Activated CD8-positive, alpha-beta memory T cell treated with anti-CD3 and anti-CD28 coated beads, Interleukin-2, amount 50 U/mL, for 4 hours (primary cell): ENCODE measurements around the gene KIF20B.
"Not testable (repeated sequence)": the region's sequence is repeated elsewhere in the genome, so short reads cannot be mapped to it uniquely, and the experiment has no call there.

Experiments used
- DNase-seq: peaks from one replicate; pipeline ENCODE4 v3.0.0-alpha.2; 2020

The KIF20B gene

GRCh38 chr10:89693176-89693575 lies 8.2 kb upstream of the KIF20B start:
- no peak for DNase-seq

DNA sequence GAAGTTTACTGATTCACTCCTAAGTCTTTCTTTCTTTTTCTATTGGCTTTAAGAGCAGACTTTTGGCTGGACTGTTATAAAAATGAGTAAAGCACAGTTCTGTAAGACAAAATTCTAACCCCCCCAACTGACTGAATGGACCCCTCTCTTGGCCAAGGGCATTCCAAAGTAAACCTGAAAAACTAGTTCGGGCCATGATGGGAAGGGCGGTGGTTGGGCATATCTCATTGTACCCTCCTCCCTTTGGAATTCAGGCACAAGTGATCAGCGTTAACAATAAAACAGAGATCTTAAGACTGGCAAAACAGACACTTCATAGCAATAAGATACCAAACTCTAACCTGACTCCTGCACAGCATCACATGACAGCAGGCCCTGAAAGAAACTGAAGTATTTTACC lies 6.1 kb upstream of the KIF20B start:
- DNase-seq = no peak

GRCh38 chr10:89697946-89698345 lies 3.4 kb upstream of the KIF20B start:
- no peak for DNase-seq

DNA sequence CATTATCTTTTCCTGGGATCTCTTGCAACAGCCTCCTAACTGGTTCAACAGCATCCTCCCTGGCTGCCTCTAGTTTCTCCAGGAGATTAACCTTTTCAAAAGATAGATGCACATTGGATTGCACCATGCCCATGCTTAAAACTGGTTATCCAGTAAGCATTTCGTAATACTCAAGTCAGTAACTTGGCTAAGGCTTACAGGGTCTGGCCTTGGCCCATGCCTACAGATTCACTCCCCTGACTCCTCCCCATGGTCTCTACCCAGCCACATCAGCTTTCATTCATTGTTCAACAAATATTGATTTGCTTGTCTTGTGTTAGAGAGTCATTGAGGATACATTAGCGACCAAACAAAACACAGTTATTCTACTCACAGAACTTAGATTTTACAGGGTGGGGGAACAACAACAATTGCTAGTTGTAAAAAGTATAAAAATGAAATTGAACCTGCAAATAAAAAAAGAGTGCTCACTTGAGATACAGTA lies 1.8 kb upstream of the KIF20B start:
- no peak for DNase-seq

DNA sequence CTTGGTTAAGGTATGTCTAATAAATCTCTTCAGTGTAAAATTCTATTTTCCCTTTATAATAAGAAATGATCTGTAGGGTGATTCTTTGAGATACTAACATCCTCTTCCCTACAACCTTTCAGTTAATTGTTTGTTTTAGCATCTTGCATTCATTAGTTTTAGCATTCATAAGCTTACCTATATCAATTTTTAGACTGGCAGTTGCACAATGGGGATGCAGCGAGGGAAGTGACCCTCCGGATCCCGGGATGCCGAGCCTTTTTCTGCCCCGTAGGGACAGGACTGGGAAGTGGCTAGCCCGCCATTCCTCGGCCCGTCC lies 508 bp upstream of the KIF20B start:
- DNase-seq = no peak

GRCh38 chr10:89702121-89702480 lies 711 bp downstream of the KIF20B start:
- peak; percentile 17 for DNase-seq

GRCh38 chr10:89705466-89705865 lies 4.1 kb downstream of the KIF20B start:
- no peak for DNase-seq

- no peak for DNase-seq
These were observed 4.6 kb downstream of the KIF20B start for GRCh38 chr10:89706011-89706410.

DNA sequence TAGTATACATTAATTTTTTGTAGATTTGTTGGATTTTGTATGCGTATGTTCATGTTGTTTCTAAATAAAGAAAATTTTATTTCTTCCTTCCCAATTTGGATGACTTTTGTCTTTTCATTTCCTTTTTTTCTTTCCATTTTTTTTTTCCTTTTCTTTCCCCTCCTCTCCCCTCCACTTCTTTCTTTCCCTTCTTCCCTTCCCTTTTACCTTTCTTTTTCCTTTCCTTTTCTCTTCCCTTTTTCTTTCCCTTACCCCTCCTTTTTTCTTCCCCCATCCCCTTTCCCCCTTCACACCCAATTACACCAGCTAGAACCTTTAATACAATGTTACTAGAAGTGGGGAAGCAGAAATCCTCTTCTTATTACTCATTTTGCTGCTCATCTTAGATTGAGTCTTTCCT lies 6.0 kb downstream of the KIF20B start:
- DNase-seq = no peak

- DNase-seq = no peak
These were observed 9.4 kb downstream of the KIF20B start for GRCh38 chr10:89710753-89711152.

- DNase-seq = no peak
These were observed 33.2 kb downstream of the KIF20B start for GRCh38 chr10:89734616-89735015.

DNA sequence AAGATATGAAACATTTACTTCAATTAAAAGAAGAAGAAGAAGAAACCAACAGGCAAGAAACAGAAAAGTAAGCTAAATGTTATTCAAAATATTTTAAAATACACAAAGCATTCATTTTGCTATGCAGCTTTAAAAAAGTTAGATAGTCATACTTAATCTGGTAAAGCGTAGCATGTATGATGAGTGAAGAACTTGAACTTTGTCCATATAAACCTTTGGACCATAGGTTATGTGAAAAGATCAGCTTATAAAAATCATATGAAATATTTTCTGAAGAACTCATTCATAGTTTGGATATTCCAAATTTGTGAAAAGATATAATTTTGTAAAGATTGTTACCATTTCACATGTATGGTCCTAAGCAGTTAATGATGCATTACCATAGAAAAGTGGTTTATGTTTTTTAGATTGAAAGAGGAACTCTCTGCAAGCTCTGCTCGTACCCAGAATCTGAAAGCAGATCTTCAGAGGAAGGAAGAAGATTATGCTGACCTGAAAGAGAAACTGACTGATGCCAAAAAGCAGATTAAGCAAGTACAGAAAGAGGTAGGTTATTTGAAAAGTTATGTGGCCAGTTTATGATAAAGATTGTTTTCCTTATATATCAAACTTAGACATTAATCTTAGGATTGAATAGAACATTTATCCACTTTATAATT lies 37.3 kb downstream of the KIF20B start:
- DNase-seq = no peak

DNA sequence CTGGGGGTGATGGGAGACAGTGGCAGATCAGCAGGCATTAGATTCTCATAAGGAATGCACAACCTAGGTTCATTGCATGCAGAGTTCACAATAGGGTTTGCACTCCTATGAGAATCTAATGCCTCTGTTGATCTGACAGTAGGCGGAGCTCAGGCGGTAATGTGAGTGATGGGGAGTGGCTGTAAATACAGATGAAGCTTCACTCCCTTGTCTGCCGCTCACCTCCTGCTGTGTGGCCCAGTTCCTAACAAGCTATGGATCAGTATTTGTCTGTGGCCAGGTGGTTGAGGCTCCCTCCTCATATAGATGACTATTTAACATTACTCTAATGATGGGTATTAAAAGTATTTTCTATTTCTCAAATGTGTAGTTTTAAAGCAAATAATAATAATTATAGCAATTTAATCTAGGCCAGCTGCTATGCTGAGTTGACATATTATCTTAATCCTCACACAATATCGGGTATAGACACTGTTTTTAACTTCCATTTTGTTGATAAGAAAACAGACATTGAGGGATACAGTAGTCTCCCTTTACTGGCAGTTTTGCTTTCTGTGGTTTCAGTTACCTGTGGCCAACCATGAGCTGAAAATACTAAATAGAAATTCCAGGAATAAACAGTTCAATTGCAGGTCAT lies 39.9 kb downstream of the KIF20B start:
- DNase-seq = no peak

DNA sequence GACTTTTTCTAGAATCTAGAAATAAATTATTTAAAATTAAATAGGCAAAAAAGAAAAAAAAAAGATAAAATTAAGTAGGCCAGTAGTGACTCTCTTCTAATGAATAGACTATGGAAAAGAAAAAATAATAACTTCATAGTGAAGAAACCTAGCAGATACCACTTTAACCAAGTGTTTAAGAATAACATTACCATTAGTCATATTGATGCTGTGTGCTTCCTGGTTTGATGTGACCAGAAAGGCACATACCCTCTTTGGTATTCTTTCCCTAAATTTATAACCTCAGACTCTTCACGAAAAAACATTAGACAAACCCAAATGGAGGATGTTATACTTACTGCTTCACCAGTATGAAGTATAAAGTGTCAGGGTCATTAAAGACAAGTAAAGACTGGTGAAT lies 42.6 kb downstream of the KIF20B start:
- DNase-seq = no peak

DNA sequence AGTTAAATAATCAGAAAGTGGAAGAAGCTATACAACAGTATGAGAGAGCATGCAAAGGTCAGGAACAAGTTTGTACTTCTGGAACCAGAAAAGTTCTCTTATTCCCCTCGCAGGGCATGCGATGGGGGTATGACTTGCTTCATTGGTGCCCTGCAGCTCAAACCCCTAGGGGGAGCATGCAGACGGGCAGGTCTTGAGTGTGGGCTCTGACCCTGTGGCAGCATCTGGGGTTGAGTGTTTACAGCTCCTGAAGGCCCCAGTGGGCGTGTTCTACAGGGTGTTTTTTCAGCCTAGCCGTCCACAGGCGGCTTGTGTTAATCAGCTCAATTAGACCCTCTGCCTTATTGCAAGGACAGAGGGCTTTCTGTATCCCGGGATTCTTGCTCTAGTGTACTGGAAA lies 44.5 kb downstream of the KIF20B start:
- DNase-seq = no peak

DNA sequence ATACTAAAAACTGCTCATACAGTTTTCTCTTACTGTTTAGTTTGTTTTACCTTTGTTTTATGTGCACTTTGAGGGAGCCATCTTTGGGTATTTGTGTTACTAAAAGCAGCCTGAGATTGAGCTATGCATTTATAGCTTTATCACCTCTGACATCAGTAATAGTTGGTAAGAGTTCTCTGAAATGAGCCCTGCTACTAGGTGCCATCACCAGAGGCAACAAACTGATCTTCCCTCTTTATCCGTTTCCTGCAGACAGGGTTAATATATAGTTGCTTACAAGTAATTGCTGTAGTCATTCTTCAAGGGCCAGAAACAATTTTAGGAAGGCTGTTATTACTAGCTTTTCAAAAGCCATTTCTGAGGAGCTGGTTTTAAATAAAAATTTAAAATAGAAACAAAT lies 49.1 kb downstream of the KIF20B start:
- no peak for DNase-seq

DNA sequence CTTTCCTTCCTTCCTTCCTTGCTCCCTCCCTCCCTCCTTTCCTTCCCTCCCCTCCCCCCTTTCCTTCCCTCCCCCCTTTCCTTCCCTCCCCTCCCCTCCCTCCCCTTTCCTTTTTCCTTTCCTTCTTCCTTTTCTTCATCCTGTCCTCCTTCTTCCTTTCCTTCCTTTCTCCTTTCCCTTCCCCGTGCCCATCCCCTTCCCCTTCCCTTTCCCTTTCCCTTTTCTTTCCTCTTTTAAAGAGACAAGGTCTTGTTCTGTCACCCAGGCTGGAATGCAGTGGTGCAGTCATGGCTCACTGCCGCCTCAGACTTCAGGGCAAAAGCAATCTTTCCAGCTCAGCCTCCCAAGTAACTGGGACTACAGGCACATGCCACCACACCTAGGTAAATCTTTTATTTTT lies 54.0 kb downstream of the KIF20B start:
- DNase-seq = no peak

- DNase-seq = no peak
These were observed 58.1 kb downstream of the KIF20B start for GRCh38 chr10:89759531-89759930.

DNA sequence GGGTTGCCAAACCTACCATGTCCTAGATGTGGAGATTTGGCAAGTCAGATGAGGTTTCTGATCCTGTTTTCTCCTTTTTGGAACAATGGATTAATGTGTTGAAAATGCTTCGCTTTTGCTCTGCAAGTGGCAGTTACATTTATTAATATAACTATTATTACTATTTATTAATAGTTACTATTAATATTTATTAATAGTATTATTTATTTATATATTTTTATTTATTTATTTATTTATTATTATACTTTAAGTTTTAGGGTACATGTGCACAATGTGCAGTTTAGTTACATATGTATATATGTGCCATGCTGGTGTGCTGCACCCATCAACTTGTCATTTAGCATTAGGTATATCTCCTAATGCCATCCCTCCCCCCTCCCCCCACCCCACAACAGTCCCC lies 62.3 kb downstream of the KIF20B start:
- not testable (repeated sequence) for DNase-seq

GRCh38 chr10:89771684-89772083 lies 70.3 kb downstream of the KIF20B start:
- no peak for DNase-seq

GRCh38 chr10:89773081-89773480 lies 71.7 kb downstream of the KIF20B start:
- DNase-seq = no peak

GRCh38 chr10:89776665-89777064 lies 75.3 kb downstream of the KIF20B start:
- DNase-seq = no peak

- no peak for DNase-seq
These were observed 81.1 kb downstream of the KIF20B start for GRCh38 chr10:89782470-89782869.

DNA sequence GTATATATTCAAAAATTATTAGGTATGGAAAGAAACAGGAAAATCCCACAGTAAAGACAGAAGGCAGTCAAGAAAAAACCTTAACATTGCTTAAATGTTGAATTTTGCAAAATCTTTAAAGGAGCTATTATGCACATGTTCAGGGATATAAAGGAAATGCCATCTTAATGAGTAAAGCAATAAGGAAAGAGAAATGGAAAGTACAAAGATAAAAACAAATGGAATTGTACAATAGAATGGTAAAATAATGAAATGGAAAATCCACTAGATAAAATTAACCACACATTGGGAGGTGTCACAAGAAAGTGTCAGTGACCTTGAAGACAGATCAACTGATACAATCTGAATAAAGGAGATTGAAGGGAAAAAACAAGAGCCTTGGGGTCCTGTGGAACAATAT lies 82.0 kb downstream of the KIF20B start:
- DNase-seq = no peak

- DNase-seq = no peak
These were observed 83.7 kb downstream of the KIF20B start for GRCh38 chr10:89785095-89785494.
